HG03442 (cell line): ENCODE data around the gene DIS3L2.

Experiments used
- ATAC-seq: cut with Tn5 transposase; IDR thresholded peaks from one replicate; pipeline ENCODE4 v1.9.1; 2021; ENCODE audit warnings: mild to moderate bottlenecking, moderate library complexity; ENCODE audit not compliant: unreplicated experiment

DIS3L2 gene

GRCh38 chr2:231961349-231962166 lies at the start of gene DIS3L2:
TSS of gene DIS3L2 (plus strand) at chr2:231961713. CDS start at chr2:232014928, 53,215 bp downstream.
- ATAC-seq, result peak; percentile 87

- no peak for ATAC-seq
Observed at GRCh38 chr2:231914077-231914690, 47.3 kb upstream of the DIS3L2 start.

- ATAC-seq, result no peak
Observed at GRCh38 chr2:231917280-231918066, 44.0 kb upstream of the DIS3L2 start.

- no peak for ATAC-seq
Observed at GRCh38 chr2:231918501-231919330, 42.8 kb upstream of the DIS3L2 start.

- no peak for ATAC-seq
Observed at GRCh38 chr2:231919341-231920035, 42.0 kb upstream of the DIS3L2 start.

- no peak for ATAC-seq
Observed at GRCh38 chr2:231920366-231920765, 41.1 kb upstream of the DIS3L2 start.

- no peak for ATAC-seq
Observed at GRCh38 chr2:231920795-231921194, 40.7 kb upstream of the DIS3L2 start.

- ATAC-seq, result no peak
Observed at GRCh38 chr2:231922311-231923009, 39.1 kb upstream of the DIS3L2 start.

- ATAC-seq, result no peak
Observed at GRCh38 chr2:231923010-231923344, 38.5 kb upstream of the DIS3L2 start.

GRCh38 chr2:231923951-231924888 lies 37.3 kb upstream of the DIS3L2 start:
- ATAC-seq, result no peak

- peak; percentile 7 for ATAC-seq
Observed at GRCh38 chr2:231924889-231925275, 36.6 kb upstream of the DIS3L2 start.

- ATAC-seq, result peak; percentile 61
Observed at GRCh38 chr2:231925303-231926179, 36.0 kb upstream of the DIS3L2 start.

- peak; percentile 49 for ATAC-seq
Observed at GRCh38 chr2:231926180-231926741, 35.3 kb upstream of the DIS3L2 start, which contains the start of gene NPPC. TSS of gene NPPC (minus strand) at chr2:231926396. CDS start at chr2:231926249, 147 bp downstream.

- no peak for ATAC-seq
Observed at GRCh38 chr2:231926761-231927565, 34.5 kb upstream of the DIS3L2 start.

GRCh38 chr2:231927566-231927890 lies 34.0 kb upstream of the DIS3L2 start:
- no peak for ATAC-seq

GRCh38 chr2:231928481-231928880 lies 33.0 kb upstream of the DIS3L2 start:
- ATAC-seq, result no peak
